B cell (primary cell): ENCODE data around the gene RPLP1. TPM values are rescaled to one million over a fixed set of nuclear protein-coding genes. Genes with fewer than 3 reads are reported as not detected.
A peak's percentile ranks its signal among the peaks of the same experiment; 100 is the strongest.

Experiments
- ATAC-seq: fragments of 200-7000 bp; cut with Tn5 transposase; one replicate; pipeline ENCODE4 v1.10.0; 2021; ENCODE audit warnings: low read depth, mild to moderate bottlenecking, moderate number of reproducible peaks, moderate library complexity
- CTCF ChIA-PET: fragments of 350-600 bp; sonication (Branson Sonifier 250); formaldehyde crosslinking; loops from one replicate; lab custom pipeline; 2021; ENCODE audit warnings: antibody characterized with exemption, inconsistent platforms; lab: Charles Lee
- POLR2A ChIA-PET: fragments of 350-600 bp; sonication (Branson Sonifier 250); formaldehyde crosslinking; loops from one replicate; lab custom pipeline; 2021; ENCODE audit warnings: antibody characterized with exemption; lab: Charles Lee
- DNase-seq: peaks from one replicate; pipeline ENCODE4 v3.0.0; 2013
- H2AFZ ChIP-seq: 2 replicates; pipeline ENCODE4 v1.6.1; 2012; ENCODE audit warnings: mild to moderate bottlenecking, low read depth, low read length; ENCODE audit not compliant: insufficient read depth, poor library complexity, severe bottlenecking
- H3K27ac ChIP-seq, 2 donors: 1 replicate in 1 of 2; 2 replicates in 1 of 2; pipeline ENCODE4 v1.5.1; 2012 to 2013; ENCODE audit warnings: low read length in 2 of 2, mild to moderate bottlenecking in 2 of 2, moderate library complexity in 1 of 2
- H3K27me3 ChIP-seq, 4 experiments: fragments of 200-600 bp in 1 of 4; sonication (generic) in 1 of 4; replicated peaks in 1 of 4; 1 replicate in 2 of 4; 2 replicates in 2 of 4; pipeline versions ENCODE4 v1.6.1 to v1.7.0; 2013 to 2016; ENCODE audit warnings: low read length in 3 of 4, mild to moderate bottlenecking in 2 of 4, mixed read lengths in 1 of 4, moderate library complexity in 1 of 4; ENCODE audit not compliant: insufficient read depth in 4 of 4, control insufficient read depth in 3 of 4; ENCODE audit errors: control extremely low read depth in 1 of 4
- H3K36me3 ChIP-seq, 2 experiments: replicated peaks in 1 of 2; 1 replicate in 1 of 2; 2 replicates in 1 of 2; pipeline versions ENCODE4 v1.6.1 to v1.7.1; 2013; ENCODE audit warnings: low read length in 1 of 2; ENCODE audit not compliant: insufficient read depth in 2 of 2, control insufficient read depth in 1 of 2; ENCODE audit errors: control extremely low read depth in 1 of 2, extremely low read depth in 1 of 2
- H3K4me1 ChIP-seq, 2 donors: fragments of 200-600 bp in 1 of 2; sonication (generic) in 1 of 2; 1 replicate in 1 of 2; 2 replicates in 1 of 2; pipeline versions ENCODE4 v1.5.1 to v1.6.1; 2013 to 2017; ENCODE audit warnings: low read length in 2 of 2; ENCODE audit not compliant: control insufficient read depth in 2 of 2, insufficient read depth in 2 of 2
- H3K4me2 ChIP-seq: replicated peaks from 2 replicates; pipeline ENCODE3; 2012; ENCODE audit warnings: mild to moderate bottlenecking, low read depth, low read length; ENCODE audit not compliant: poor library complexity, severe bottlenecking
- H3K4me3 ChIP-seq, 5 experiments: fragments of 200-600 bp in 1 of 5; sonication (generic) in 1 of 5; 1 replicate in 3 of 5; 2 replicates in 2 of 5; pipeline versions ENCODE4 v1.5.1 to v1.7.0; 2011 to 2016; ENCODE audit warnings: low read length in 4 of 5, mild to moderate bottlenecking in 4 of 5, low read depth in 2 of 5, control low read depth in 1 of 5, moderate library complexity in 1 of 5; ENCODE audit not compliant: insufficient read depth in 1 of 5; ENCODE audit errors: control extremely low read depth in 1 of 5, extremely low read depth in 1 of 5
- H3K79me2 ChIP-seq: fragments of 200-600 bp; sonication (generic); one replicate; pipeline ENCODE4 v1.6.0; 2016; ENCODE audit warnings: low read length; ENCODE audit not compliant: control insufficient read depth, insufficient read depth
- H3K9ac ChIP-seq: fragments of 200-600 bp; sonication (generic); 2 replicates; pipeline ENCODE4 v1.6.1; 2017; ENCODE audit warnings: mild to moderate bottlenecking, low read length, moderate library complexity
- H3K9me3 ChIP-seq, 3 donors: one replicate each; pipeline versions ENCODE4 v1.6.1 to v1.7.1; 2013; ENCODE audit warnings: low read length in 2 of 3; ENCODE audit not compliant: control insufficient read depth in 2 of 3, insufficient read depth in 1 of 3; ENCODE audit errors: control extremely low read depth in 1 of 3
- H4K20me1 ChIP-seq: 2 replicates; pipeline ENCODE4 v1.6.0; 2012; ENCODE audit warnings: mild to moderate bottlenecking, low read length; ENCODE audit not compliant: insufficient read depth, control insufficient read depth, poor library complexity, severe bottlenecking
- H3K27ac Mint-ChIP-seq: one replicate; pipeline ENCODE4 v1.8.0; 2021; ENCODE audit warnings: mixed read lengths
- H3K27me3 Mint-ChIP-seq: one replicate; pipeline ENCODE4 v1.8.0; 2021; ENCODE audit warnings: mixed read lengths
- H3K4me1 Mint-ChIP-seq: one replicate; pipeline ENCODE4 v1.8.0; 2021; ENCODE audit warnings: mixed read lengths
- H3K4me3 Mint-ChIP-seq: one replicate; pipeline ENCODE4 v1.8.0; 2021; ENCODE audit warnings: mixed read lengths
- H3K9me3 Mint-ChIP-seq: one replicate; pipeline ENCODE4 v1.8.0; 2022; ENCODE audit warnings: mixed read lengths; ENCODE audit not compliant: insufficient read depth
- CTCF ChIP-seq: fragments of 200-600 bp; IDR thresholded peaks from one replicate; pipeline ENCODE4 v1.8.0; 2022; ENCODE audit warnings: antibody characterized with exemption, mild to moderate bottlenecking
- EZH2 ChIP-seq: IDR thresholded peaks from 2 replicates; pipeline ENCODE4 v1.6.1; 2012; ENCODE audit warnings: borderline replicate concordance, low read depth, mild to moderate bottlenecking, moderate library complexity, low read length; ENCODE audit not compliant: insufficient read depth, poor library complexity, severe bottlenecking
- WGBS: methylation state at CpG from one replicate; pipeline ENCODE4 v1.1.5; 2013; ENCODE audit warnings: missing lambda C conversion rate; ENCODE audit not compliant: insufficient coverage; 5-methylcytosine and 5-hydroxymethylcytosine counted together
- intact Hi-C: fragments of 100-400 bp; cut with micrococcal nuclease; formaldehyde crosslinking; loops from one replicate; pipeline ENCODE4 v1.10.0; 2022
- polyA plus RNA-seq: library from polyadenylated mRNA; depleted of rRNA; stranded (reverse); fragments of >200 nt; gene quantifications from 2 replicates; pipeline ENCODE4 v1.2.3, GENCODE V29; 2012
- total RNA-seq, 2 donors: library from RNA; stranded (reverse); fragments of 120-200 nt in 1 of 2; gene quantifications; 1 replicate in 1 of 2; 2 replicates in 1 of 2; pipeline versions ENCODE4 v1.2.3 to v1.2.4, GENCODE V29; 2013 to 2022

The RPLP1 gene
- total and polyA plus RNA-seq, 2 donors (not counting 1 experiment from before 2014, with no cell fraction given), result 2,373 to 2,470 TPM

- Histone ChIP-seq H3K9me3 (no peaks in the 10 kb centered on the region), H3K27ac (peak overlapping the region; percentile 57 to 77), H2AFZ (peak overlapping the region; percentile 97), H3K4me1 (peaks cover 11 to 16% of the 10 kb centered on the region in 2 donors), H3K27me3 (no peaks in the 10 kb centered on the region), H3K9ac (peak overlapping the region; percentile 81), H4K20me1 (no peaks in the 10 kb centered on the region), H3K36me3 (peaks cover 0 to under 1% of the 10 kb centered on the region in 2 experiments), H3K4me2 (peak overlapping the region; percentile 94), H3K4me3 (peak overlapping the region; percentile 70 to 90 (median 86)), H3K79me2 (peaks cover 10% of the 10 kb centered on the region)
- ChIA-PET CTCF (interaction anchor here (0.6 to 3.1 kb wide), 16 partner anchors 10 to 1263 kb away, joined by 3 to 42 read pairs (median 4); partner anchors contain the start of genes KIF23 and RPLP1), POLR2A (interaction anchor here (0.7 to 3.8 kb wide), 3 partner anchors 10 to 1064 kb away, joined by 3 to 30 read pairs (median 4); partner anchors contain the start of gene RPLP1)
- H3K27ac Mint-ChIP-seq, result peak overlapping the region; percentile 75
- TF ChIP-seq EZH2 (no peak), CTCF (peak; percentile 83)
- intact Hi-C loops, result loop anchor here (1.0 to 5.0 kb wide), 3 partner anchors 10 to 1015 kb away; partner anchors contain the start of genes KIF23 and RPLP1
- ATAC-seq, result peak; percentile 99
- H3K4me1 Mint-ChIP-seq, result peaks cover 22% of the 10 kb centered on the region
- peak overlapping the region; percentile 88 for H3K4me3 Mint-ChIP-seq
- 3% methylated on average over 44 of the region's 46 CpGs for WGBS
- DNase-seq, result peak; percentile 94
- H3K27me3 Mint-ChIP-seq, result no peaks in the 10 kb centered on the region
- H3K9me3 Mint-ChIP-seq, result no peaks in the 10 kb centered on the region
These were observed 10.0 kb downstream of the RPLP1 start for GRCh38 chr15:69462493-69463181.
